ENCODE data around the gene LRRN3. TPM values are rescaled to one million over a fixed set of nuclear protein-coding genes. Genes with fewer than 3 reads are reported as not detected.

The LRRN3 gene
- total and polyA plus RNA-seq, 2 of the 8 experiments (the other 6 are each of a cell fraction or from before 2014, with no cell fraction given) = 0.20 to 0.32 TPM

DNA sequence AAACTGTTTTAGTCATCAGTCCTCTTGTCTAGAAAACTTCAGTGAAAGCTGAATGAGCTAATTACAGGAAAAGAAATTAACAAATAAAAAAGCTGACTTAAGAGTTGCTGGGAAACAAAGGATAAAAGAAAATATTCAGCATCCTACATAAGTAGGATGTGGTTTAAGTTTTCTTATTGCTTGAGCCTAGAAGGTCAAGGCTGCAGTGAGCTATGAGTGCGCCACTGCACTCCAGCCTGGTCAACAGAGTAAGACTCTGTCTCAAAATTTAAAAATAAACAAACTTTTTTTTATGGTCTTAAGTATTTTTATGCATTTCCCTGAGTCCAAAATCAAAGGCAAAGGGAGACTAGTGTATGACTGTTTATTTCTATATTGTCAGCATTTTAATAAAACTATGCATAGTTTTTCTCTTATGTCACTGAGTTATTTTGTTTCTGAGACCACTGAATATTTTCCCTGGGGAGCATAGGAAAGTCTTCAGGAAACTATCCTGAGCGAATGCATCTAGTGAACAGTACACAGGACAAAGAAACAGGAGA, 40.0 kb upstream of the LRRN3 start (continued):
- TF ChIP-seq SIRT6 (IDR thresholded peaks at IDR 0.05; ENCODE audit: low read length) (no peak), HDAC6 (IDR thresholded peaks at IDR 0.05; ENCODE audit: low read depth, low read length) (no peak), CTBP2 (IDR thresholded peaks at IDR 0.05; ENCODE audit: borderline replicate concordance, insufficient read depth, insufficient read length, low read length) (no peak), RBBP5 (IDR thresholded peaks at IDR 0.05; ENCODE audit: borderline replicate concordance, low read depth, low read length) (no peak), TEAD4 (IDR thresholded peaks at IDR 0.05; ENCODE audit: low read depth, low read length) (no peak)

Data from H1 (cell line).